Smooth muscle cell (in vitro differentiated cells): Measurements from ENCODE around the gene POLR1A. TPM values are rescaled to one million over a fixed set of nuclear protein-coding genes. Genes with fewer than 3 reads are reported as not detected.
A peak's percentile ranks its signal among the peaks of the same experiment; 100 is the strongest.
"Not testable (repeated sequence)": the region's sequence is repeated elsewhere in the genome, so short reads cannot be mapped to it uniquely, and the experiment has no call there.

ENCODE experiments used
- DNase-seq: peaks from one replicate; lab custom pipeline; 2025; ENCODE audit not compliant: unreplicated experiment; lab: John Stamatoyannopoulos, UW
- H2AFZ ChIP-seq: fragments of 200-600 bp; sonication (generic); 2 replicates; pipeline ENCODE4 v1.6.0; 2016; ENCODE audit warnings: antibody characterized with exemption, low read depth, mild to moderate bottlenecking
- H3F3A ChIP-seq: fragments of 200-600 bp; sonication (generic); 2 replicates; pipeline ENCODE4 v1.6.0; 2017; ENCODE audit warnings: antibody characterized with exemption, low read depth
- H3K27ac ChIP-seq: fragments of 200-600 bp; sonication (generic); 2 replicates; pipeline ENCODE4 v1.5.1; 2016; ENCODE audit warnings: low read depth, mild to moderate bottlenecking
- H3K27me3 ChIP-seq: fragments of 200-600 bp; sonication (generic); 2 replicates; pipeline ENCODE4 v1.6.1; 2016; ENCODE audit warnings: low read depth, mild to moderate bottlenecking
- H3K36me3 ChIP-seq: fragments of 200-600 bp; sonication (generic); 2 replicates; pipeline ENCODE4 v1.5.1; 2016; ENCODE audit warnings: low read depth
- H3K4me1 ChIP-seq: fragments of 200-600 bp; sonication (generic); 2 replicates; pipeline ENCODE4 v1.5.1; 2016; ENCODE audit warnings: low read depth
- H3K4me2 ChIP-seq: fragments of 200-600 bp; sonication (generic); 2 replicates; pipeline ENCODE4 v1.6.0; 2016; ENCODE audit warnings: mild to moderate bottlenecking
- H3K4me3 ChIP-seq: fragments of 200-600 bp; sonication (generic); 2 replicates; pipeline ENCODE4 v1.5.1; 2016; ENCODE audit warnings: mild to moderate bottlenecking
- H3K79me2 ChIP-seq: fragments of 200-600 bp; sonication (generic); 2 replicates; pipeline ENCODE4 v1.6.0; 2016; ENCODE audit warnings: low read depth, mild to moderate bottlenecking
- H3K9ac ChIP-seq: fragments of 200-600 bp; sonication (generic); 2 replicates; pipeline ENCODE4 v1.6.0; 2016; ENCODE audit warnings: low read depth
- H3K9me3 ChIP-seq: fragments of 200-600 bp; sonication (generic); replicated peaks from 2 replicates; pipeline ENCODE4 v1.5.1; 2016; ENCODE audit warnings: low read depth
- H4K20me1 ChIP-seq: fragments of 200-600 bp; sonication (generic); 2 replicates; pipeline ENCODE4 v1.6.0; 2016; ENCODE audit warnings: low read depth
- CTCF ChIP-seq: fragments of 200-600 bp; sonication (generic); IDR thresholded peaks from 2 replicates; pipeline ENCODE4 v1.5.1; 2017; ENCODE audit warnings: borderline replicate concordance, mild to moderate bottlenecking, antibody characterized with exemption; ENCODE audit not compliant: insufficient read depth, poor library complexity, severe bottlenecking
- WGBS: methylation state at CpG from one replicate; pipeline ENCODE4 v1.1.7; 2016; ENCODE audit warnings: low lambda C conversion rate; 5-methylcytosine and 5-hydroxymethylcytosine counted together
- polyA plus RNA-seq: library from polyadenylated mRNA; unstranded; fragments of >200 nt; fragmentation: Nextera tagmentation; extraction: Ambion mirVana; gene quantifications from 2 replicates; pipeline ENCODE4 v1.2.1, GENCODE V29; 2016
- total RNA-seq: library from RNA; depleted of rRNA; stranded (reverse); fragments of >200 nt; gene quantifications from 2 replicates; pipeline ENCODE4 v1.2.3, GENCODE V29; 2014

The POLR1A gene
- total and polyA plus RNA-seq, 2 experiments from 2014 or later = 4.9 to 20.8 TPM

GRCh38 chr2:85994421-85994777 is 111.3 kb downstream of the POLR1A start:
- Histone ChIP-seq H2AFZ (no peak overlapping the region), H3K27me3 (no peaks in the 10 kb centered on the region), H3K27ac (peak overlapping the region; percentile 23), H3K4me3 (no peak overlapping the region), H3K36me3 (no peaks in the 10 kb centered on the region), H3K4me1 (peaks cover 11% of the 10 kb centered on the region), H4K20me1 (no peaks in the 10 kb centered on the region), H3F3A (peaks cover 4% of the 10 kb centered on the region), H3K79me2 (no peaks in the 10 kb centered on the region), H3K4me2 (no peak overlapping the region), H3K9ac (no peak overlapping the region), H3K9me3 (no peaks in the 10 kb centered on the region)
- no peak for DNase-seq
- WGBS = 88% methylated on average over 3 of the region's 3 CpGs
- no peak for TF ChIP-seq CTCF

GRCh38 chr2:85992611-85993010 is 113.1 kb downstream of the POLR1A start:
- Histone ChIP-seq H3K27ac (no peak overlapping the region), H3K27me3 (no peaks in the 10 kb centered on the region), H3K9ac (no peak overlapping the region), H4K20me1 (no peaks in the 10 kb centered on the region), H3K4me3 (no peak overlapping the region), H3K4me2 (no peak overlapping the region), H3F3A (no peaks in the 10 kb centered on the region), H3K79me2 (no peaks in the 10 kb centered on the region), H3K4me1 (peaks cover 3% of the 10 kb centered on the region), H3K9me3 (no peaks in the 10 kb centered on the region), H2AFZ (no peak overlapping the region), H3K36me3 (no peaks in the 10 kb centered on the region)
- TF ChIP-seq CTCF = no peak
- no peak for DNase-seq

GRCh38 chr2:85992053-85992452 is 113.6 kb downstream of the POLR1A start:
- not testable (repeated sequence) for H4K20me1 ChIP-seq, H3F3A ChIP-seq, H3K4me3 ChIP-seq, H3K36me3 ChIP-seq, H3K27me3 ChIP-seq, H3K4me2 ChIP-seq, H3K9ac ChIP-seq, H3K4me1 ChIP-seq, H3K79me2 ChIP-seq, H3K9me3 ChIP-seq, H3K27ac ChIP-seq, H2AFZ ChIP-seq, DNase-seq
- WGBS = 94% methylated on average over 9 of the region's 9 CpGs

- no peak overlapping the region for H3K4me3 ChIP-seq
- H2AFZ ChIP-seq = no peak overlapping the region
- DNase-seq = no peak
- H3K27me3 ChIP-seq = no peaks in the 10 kb centered on the region
- TF ChIP-seq CTCF = no peak
- no peaks in the 10 kb centered on the region for H3F3A ChIP-seq
- no peaks in the 10 kb centered on the region for H4K20me1 ChIP-seq
- H3K9ac ChIP-seq = no peak overlapping the region
- no peak overlapping the region for H3K27ac ChIP-seq
- H3K4me2 ChIP-seq = no peak overlapping the region
- no peaks in the 10 kb centered on the region for H3K79me2 ChIP-seq
- no peaks in the 10 kb centered on the region for H3K36me3 ChIP-seq
- 85% methylated on average over 8 of the region's 8 CpGs for WGBS
- no peaks in the 10 kb centered on the region for H3K9me3 ChIP-seq
- no peaks in the 10 kb centered on the region for H3K4me1 ChIP-seq
Observed at GRCh38 chr2:85990084-85990483, 115.6 kb downstream of the POLR1A start.
